HUES48 (cell line): Measurements from ENCODE around the gene MIA.
"Not testable (repeated sequence)": the region's sequence is repeated elsewhere in the genome, so short reads cannot be mapped to it uniquely, and the experiment has no call there.

Source experiments
- H3K27ac ChIP-seq: one replicate; pipeline ENCODE4 v1.7.0; 2013; ENCODE audit warnings: low read depth, low read length, inconsistent platforms
- H3K27me3 ChIP-seq: 2 replicates; pipeline ENCODE4 v1.6.1; 2013; ENCODE audit warnings: mild to moderate bottlenecking, low read length; ENCODE audit not compliant: control insufficient read depth, insufficient read depth
- H3K36me3 ChIP-seq: 2 replicates; pipeline ENCODE4 v1.6.1; 2013; ENCODE audit warnings: low read length; ENCODE audit not compliant: control insufficient read depth, insufficient read depth
- H3K4me1 ChIP-seq: 2 replicates; pipeline ENCODE4 v1.6.1; 2013; ENCODE audit warnings: mild to moderate bottlenecking, low read length; ENCODE audit not compliant: control insufficient read depth, insufficient read depth
- H3K4me3 ChIP-seq: 2 replicates; pipeline ENCODE4 v1.5.1; 2013; ENCODE audit warnings: mild to moderate bottlenecking, low read depth, low read length
- H3K9ac ChIP-seq: 2 replicates; pipeline ENCODE4 v1.6.1; 2013; ENCODE audit warnings: mild to moderate bottlenecking, low read depth, low read length, moderate library complexity
- H3K9me3 ChIP-seq: 2 replicates; pipeline ENCODE4 v1.6.1; 2013; ENCODE audit warnings: low read length; ENCODE audit not compliant: control insufficient read depth, insufficient read depth

MIA gene

DNA sequence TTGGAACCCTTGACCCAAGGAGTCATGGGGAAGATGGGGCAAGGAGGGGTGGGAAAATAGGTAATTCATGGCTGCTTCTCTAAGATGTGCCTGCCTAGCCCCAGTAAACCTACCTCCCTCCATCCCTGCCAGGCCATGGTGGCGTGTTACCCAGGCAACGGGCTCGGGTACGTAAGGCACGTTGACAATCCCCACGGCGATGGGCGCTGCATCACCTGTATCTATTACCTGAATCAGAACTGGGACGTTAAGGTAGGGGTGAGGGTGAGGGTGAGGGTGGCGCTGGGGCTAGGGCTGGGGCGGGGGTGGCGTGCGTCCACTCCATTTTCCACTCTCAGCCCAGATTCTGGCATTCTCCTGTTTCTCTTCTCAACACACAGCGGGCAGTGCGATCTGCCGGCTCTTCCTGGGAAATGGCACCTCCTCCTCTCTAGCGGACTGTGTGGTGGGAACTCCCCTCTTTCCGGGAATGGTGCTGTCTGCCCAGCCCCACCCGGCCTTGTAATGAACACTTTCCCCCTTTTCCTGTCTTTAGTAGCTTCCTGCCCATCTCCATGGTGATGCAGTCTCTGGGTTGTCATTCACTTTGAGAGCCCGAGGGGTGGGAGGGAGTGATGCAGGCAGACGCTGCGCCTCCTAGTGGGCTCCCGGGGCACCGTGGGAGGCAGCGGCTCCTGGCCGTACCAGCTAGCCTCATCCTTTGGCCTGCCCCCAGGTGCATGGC is 31.3 kb downstream of the MIA start:
- peak overlapping the region; percentile 79 for H3K27ac ChIP-seq
- peaks cover 55% of the 10 kb centered on the region for H3K4me1 ChIP-seq
- H3K27me3 ChIP-seq: peaks cover 3% of the 10 kb centered on the region
- H3K9ac ChIP-seq: no peak overlapping the region
- no peaks in the 10 kb centered on the region for H3K9me3 ChIP-seq
- H3K36me3 ChIP-seq: peaks cover 55% of the 10 kb centered on the region
- H3K4me3 ChIP-seq: peak overlapping the region; percentile 24; the same call in 1 of the 2 replicates

GRCh38 chr19:40807147-40808020 is 32.1 kb downstream of the MIA start:
- H3K4me1 ChIP-seq: peaks cover 56% of the 10 kb centered on the region
- H3K36me3 ChIP-seq: peaks cover 47% of the 10 kb centered on the region
- peak overlapping the region; percentile 72 for H3K27ac ChIP-seq
- H3K27me3 ChIP-seq: peaks cover 9% of the 10 kb centered on the region
- H3K9ac ChIP-seq: no peak overlapping the region
- H3K9me3 ChIP-seq: no peaks in the 10 kb centered on the region
- no peak overlapping the region for H3K4me3 ChIP-seq

DNA sequence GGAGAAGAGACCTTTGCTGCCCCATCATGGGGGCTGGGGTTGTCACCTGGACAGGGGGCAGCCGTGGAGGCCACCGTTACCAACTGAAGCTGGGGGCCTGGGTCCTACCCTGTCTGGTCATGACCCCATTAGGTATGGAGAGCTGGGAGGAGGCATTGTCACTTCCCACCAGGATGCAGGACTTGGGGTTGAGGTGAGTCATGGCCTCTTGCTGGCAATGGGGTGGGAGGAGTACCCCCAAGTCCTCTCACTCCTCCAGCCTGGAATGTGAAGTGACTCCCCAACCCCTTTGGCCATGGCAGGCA is 32.7 kb downstream of the MIA start:
- Histone ChIP-seq H3K9me3 (no peaks in the 10 kb centered on the region), H3K27ac (no peak overlapping the region), H3K9ac (no peak overlapping the region), H3K4me3 (no peak overlapping the region), H3K4me1 (peaks cover 54% of the 10 kb centered on the region), H3K27me3 (peaks cover 14% of the 10 kb centered on the region), H3K36me3 (peaks cover 42% of the 10 kb centered on the region)

DNA sequence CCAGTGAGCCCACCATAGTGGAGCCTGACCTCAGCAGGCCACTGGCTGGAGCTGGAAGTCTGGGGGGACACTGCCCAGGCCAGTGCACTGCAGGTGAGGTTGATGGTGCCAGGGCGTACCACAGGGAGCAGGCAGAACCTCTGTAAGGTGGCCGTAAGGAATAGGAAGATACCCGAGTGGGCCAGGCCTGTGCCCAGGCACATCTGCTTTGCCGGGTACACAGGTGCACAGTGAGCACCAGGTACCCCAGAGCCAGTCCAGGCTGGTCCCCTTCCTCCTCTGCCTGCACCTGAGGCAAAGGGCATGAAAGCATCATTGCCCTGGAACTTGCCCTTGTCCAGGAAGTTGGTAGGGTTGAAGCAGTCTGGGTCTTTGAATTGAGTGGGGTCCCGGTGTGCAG is 33.2 kb downstream of the MIA start:
- Histone ChIP-seq H3K9me3 (no peaks in the 10 kb centered on the region), H3K36me3 (peaks cover 37% of the 10 kb centered on the region), H3K9ac (no peak overlapping the region), H3K27ac (no peak overlapping the region), H3K4me1 (peaks cover 49% of the 10 kb centered on the region), H3K4me3 (no peak overlapping the region), H3K27me3 (peaks cover 14% of the 10 kb centered on the region)

GRCh38 chr19:40809358-40810086 is 34.2 kb downstream of the MIA start:
- peaks cover 31% of the 10 kb centered on the region for H3K36me3 ChIP-seq
- H3K4me3 ChIP-seq: no peak overlapping the region
- H3K27me3 ChIP-seq: peaks cover 14% of the 10 kb centered on the region
- H3K9me3 ChIP-seq: no peaks in the 10 kb centered on the region
- H3K4me1 ChIP-seq: peaks cover 39% of the 10 kb centered on the region
- no peak overlapping the region for H3K27ac ChIP-seq
- H3K9ac ChIP-seq: no peak overlapping the region

DNA sequence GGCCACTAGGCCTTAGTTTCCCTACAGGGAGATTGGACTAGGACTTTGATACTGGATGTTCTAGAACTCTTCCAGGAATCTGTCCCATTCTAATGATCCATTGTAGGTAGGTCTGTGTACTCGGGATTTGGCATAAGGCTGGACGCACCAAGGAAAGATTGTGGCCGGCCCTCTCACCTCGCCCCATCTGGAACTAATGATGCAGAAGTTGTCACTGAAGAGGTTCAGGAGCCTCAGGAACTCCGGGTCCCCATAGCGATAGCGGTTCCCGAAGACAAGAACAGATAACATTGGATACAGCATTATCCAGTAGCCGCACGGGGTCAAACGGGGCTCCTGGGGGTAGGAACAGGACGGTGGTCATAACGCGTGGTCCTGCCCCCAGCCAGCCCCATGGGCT is 34.8 kb downstream of the MIA start:
- peak overlapping the region; percentile 81 for H3K27ac ChIP-seq
- H3K9ac ChIP-seq: no peak overlapping the region

DNA sequence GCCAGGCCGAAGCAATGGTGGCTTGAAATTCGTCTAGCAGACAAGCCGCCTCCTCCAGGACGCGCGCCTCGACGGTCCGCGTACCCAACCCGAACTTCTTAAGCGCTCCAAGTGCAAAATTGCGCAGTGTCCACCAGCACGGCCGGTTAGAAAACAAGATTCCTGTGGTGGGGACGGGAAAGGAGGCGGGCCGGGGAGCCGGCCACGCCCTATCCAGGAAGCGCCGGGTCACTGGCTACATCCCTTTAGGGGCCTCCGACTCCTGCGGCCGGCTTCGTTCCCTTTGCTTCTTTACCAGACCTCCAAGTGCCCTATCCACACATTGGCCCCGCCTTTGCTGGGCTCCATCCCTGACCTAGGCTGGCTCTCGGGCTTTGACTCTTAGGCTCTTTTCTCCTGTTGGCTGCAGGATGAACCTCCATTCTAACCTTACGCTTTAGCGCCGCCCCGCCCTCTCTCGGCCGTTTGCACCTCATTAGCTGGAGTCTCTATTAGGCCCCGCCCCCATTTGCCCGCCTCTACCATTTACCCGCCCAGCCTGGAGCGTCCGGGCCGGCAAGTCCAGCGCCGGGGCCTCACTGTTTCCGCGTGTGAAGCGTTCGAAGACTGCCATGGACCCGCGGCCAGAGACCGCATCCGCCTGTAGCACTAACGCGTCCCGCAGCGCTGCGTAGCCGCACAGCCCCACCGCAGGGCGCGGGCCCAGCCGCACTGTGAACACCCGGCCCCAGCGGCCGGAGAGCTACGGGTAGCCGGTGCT is 35.5 kb downstream of the MIA start:
- H3K4me3 ChIP-seq: peak overlapping the region; percentile 72
- peaks cover 22% of the 10 kb centered on the region for H3K36me3 ChIP-seq
- H3K27ac ChIP-seq: peak overlapping the region; percentile 81
- H3K27me3 ChIP-seq: peaks cover 14% of the 10 kb centered on the region
- not testable (repeated sequence) for H3K9me3 ChIP-seq, H3K9ac ChIP-seq
- H3K4me1 ChIP-seq: peaks cover 36% of the 10 kb centered on the region

More for the DNA sequence above, 34.8 kb downstream of the MIA start:
- Histone ChIP-seq H3K9me3 (no peaks in the 10 kb centered on the region), H3K4me3 (peak overlapping the region; percentile 72), H3K27me3 (peaks cover 14% of the 10 kb centered on the region), H3K36me3 (peaks cover 27% of the 10 kb centered on the region), H3K4me1 (peaks cover 39% of the 10 kb centered on the region)

GRCh38 chr19:40811478-40812341 is 36.4 kb downstream of the MIA start:
- Histone ChIP-seq H3K9ac (no peak overlapping the region), H3K4me3 (peak overlapping the region; percentile 72), H3K27me3 (peaks cover 14% of the 10 kb centered on the region), H3K9me3 (no peaks in the 10 kb centered on the region), H3K27ac (peak overlapping the region; percentile 57), H3K4me1 (peaks cover 29% of the 10 kb centered on the region), H3K36me3 (peaks cover 22% of the 10 kb centered on the region)

DNA sequence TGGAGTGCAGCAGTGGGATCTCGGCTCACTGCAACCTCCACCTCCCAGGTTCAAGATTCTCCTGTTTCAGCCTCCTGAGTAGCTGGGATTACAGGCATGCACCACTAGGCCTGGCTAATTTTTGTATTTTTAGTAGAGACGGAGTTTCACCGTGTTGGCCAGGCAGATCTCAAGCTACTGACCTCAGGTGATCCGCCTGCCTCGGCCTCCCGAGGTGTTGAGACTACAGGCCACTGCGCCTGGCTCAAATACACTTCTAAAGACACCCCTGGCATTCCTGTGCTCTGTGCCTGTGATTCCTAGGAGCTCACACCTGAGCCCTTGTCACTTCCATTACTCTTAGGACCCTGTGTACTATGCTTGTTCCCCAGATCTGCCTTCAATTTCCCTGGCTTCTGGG is 37.2 kb downstream of the MIA start:
- not testable (repeated sequence) for H3K9ac ChIP-seq, H3K9me3 ChIP-seq, H3K4me3 ChIP-seq, H3K27ac ChIP-seq
- Histone ChIP-seq H3K4me1 (peaks cover 23% of the 10 kb centered on the region), H3K27me3 (peaks cover 14% of the 10 kb centered on the region), H3K36me3 (peaks cover 16% of the 10 kb centered on the region)

- Histone ChIP-seq H3K9me3 (no peaks in the 10 kb centered on the region), H3K4me3 (no peak overlapping the region), H3K36me3 (peaks cover 10% of the 10 kb centered on the region), H3K27ac (no peak overlapping the region), H3K27me3 (peaks cover 14% of the 10 kb centered on the region), H3K9ac (no peak overlapping the region), H3K4me1 (peaks cover 22% of the 10 kb centered on the region)
Measured at GRCh38 chr19:40813182-40813581, 37.9 kb downstream of the MIA start.
